Peyer's patch (tissue), 4 donors: ENCODE data around the gene ESRP2. TPM values are rescaled to one million over a fixed set of nuclear protein-coding genes. Genes with fewer than 3 reads are reported as not detected.

ENCODE experiments used
- DNase-seq, 3 donors: peaks; one replicate each; pipeline ENCODE4 v3.0.0-alpha.2; 2017 to 2019
- H3K27ac ChIP-seq, 4 donors: fragments of 200-600 bp; sonication (generic); one replicate each; pipeline ENCODE4 v1.5.1; 2016 to 2019
- H3K27me3 ChIP-seq, 2 donors: fragments of 200-600 bp; sonication (generic); one replicate each; pipeline ENCODE4 v1.5.1; 2019
- H3K36me3 ChIP-seq, 3 donors: fragments of 200-600 bp; sonication (generic); one replicate each; pipeline ENCODE4 v1.5.1; 2016 to 2019
- H3K4me1 ChIP-seq, 4 donors: fragments of 200-600 bp; sonication (generic); one replicate each; pipeline ENCODE4 v1.5.1; 2016 to 2019
- H3K4me3 ChIP-seq, 4 donors: fragments of 200-600 bp; sonication (generic); 1 replicate in 3 of 4; 2 replicates in 1 of 4; pipeline ENCODE4 v1.5.1; 2016 to 2019; ENCODE audit warnings: mild to moderate bottlenecking in 1 of 4
- H3K9me3 ChIP-seq, 4 donors: fragments of 200-600 bp; sonication (generic); one replicate each; pipeline ENCODE4 v1.5.1; 2016 to 2019; ENCODE audit warnings: mild to moderate bottlenecking in 1 of 4
- POLR2A ChIP-seq, 2 donors: fragments of 450-650 bp; IDR thresholded peaks; one replicate each; pipeline ENCODE4 v1.5.1; 2017; ENCODE audit warnings: antibody characterized with exemption in 2 of 2, mild to moderate bottlenecking in 2 of 2, moderate library complexity in 2 of 2
- total RNA-seq, 4 donors: library from RNA; depleted of rRNA; stranded (reverse); fragments of >200 nt; gene quantifications; one replicate each; pipeline ENCODE4 v1.1.0, GENCODE V29; 2016
- TF ChIP-seq, protein P1 (sequence below), 6 experiments: fragments of 450-650 bp in 4 of 6; fragments of 200-600 bp in 2 of 6; sonication (generic) in 1 of 6; IDR thresholded peaks; one replicate each; pipeline ENCODE4 v1.5.1; 2017 to 2019; ENCODE audit warnings: antibody characterized with exemption in 6 of 6, mild to moderate bottlenecking in 3 of 6, moderate library complexity in 1 of 6

The ESRP2 gene
- total RNA-seq, 4 donors from 2014 or later: 15.7 to 67.4 (median 40.9) TPM

DNA sequence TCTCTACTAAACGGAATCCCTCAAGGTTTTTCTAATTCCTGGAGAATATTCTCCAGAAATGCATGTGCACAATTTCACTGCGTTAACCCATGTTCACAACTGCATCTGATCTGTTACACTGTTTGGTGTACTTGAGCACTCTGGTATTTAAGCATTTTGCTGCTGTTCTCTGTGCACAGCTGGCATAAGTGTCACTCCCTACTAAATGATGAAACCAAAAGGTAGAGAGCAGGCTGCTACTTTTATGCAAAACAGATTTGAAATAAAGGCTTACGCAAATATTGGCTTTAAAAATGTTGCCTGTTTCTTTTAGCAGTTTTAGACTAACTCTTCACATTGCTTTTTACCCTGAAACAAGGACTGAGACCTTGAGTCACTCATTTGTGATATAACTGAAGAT lies 41.7 kb downstream of the ESRP2 start:
- Histone ChIP-seq H3K36me3 (peaks cover 0 to 34% (median 0%) of the 10 kb centered on the region in 3 donors), H3K27ac (no peak overlapping the region), H3K27me3 (no peaks in the 10 kb centered on the region), H3K4me3 (no peak overlapping the region), H3K4me1 (no peaks in the 10 kb centered on the region), H3K9me3 (no peaks in the 10 kb centered on the region)
- DNase-seq: no peak
- TF ChIP-seq, protein P1, sequence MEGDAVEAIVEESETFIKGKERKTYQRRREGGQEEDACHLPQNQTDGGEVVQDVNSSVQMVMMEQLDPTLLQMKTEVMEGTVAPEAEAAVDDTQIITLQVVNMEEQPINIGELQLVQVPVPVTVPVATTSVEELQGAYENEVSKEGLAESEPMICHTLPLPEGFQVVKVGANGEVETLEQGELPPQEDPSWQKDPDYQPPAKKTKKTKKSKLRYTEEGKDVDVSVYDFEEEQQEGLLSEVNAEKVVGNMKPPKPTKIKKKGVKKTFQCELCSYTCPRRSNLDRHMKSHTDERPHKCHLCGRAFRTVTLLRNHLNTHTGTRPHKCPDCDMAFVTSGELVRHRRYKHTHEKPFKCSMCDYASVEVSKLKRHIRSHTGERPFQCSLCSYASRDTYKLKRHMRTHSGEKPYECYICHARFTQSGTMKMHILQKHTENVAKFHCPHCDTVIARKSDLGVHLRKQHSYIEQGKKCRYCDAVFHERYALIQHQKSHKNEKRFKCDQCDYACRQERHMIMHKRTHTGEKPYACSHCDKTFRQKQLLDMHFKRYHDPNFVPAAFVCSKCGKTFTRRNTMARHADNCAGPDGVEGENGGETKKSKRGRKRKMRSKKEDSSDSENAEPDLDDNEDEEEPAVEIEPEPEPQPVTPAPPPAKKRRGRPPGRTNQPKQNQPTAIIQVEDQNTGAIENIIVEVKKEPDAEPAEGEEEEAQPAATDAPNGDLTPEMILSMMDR (IDR thresholded peaks at IDR 0.05): no peak
- TF ChIP-seq POLR2A (IDR thresholded peaks at IDR 0.05): no peak

DNA sequence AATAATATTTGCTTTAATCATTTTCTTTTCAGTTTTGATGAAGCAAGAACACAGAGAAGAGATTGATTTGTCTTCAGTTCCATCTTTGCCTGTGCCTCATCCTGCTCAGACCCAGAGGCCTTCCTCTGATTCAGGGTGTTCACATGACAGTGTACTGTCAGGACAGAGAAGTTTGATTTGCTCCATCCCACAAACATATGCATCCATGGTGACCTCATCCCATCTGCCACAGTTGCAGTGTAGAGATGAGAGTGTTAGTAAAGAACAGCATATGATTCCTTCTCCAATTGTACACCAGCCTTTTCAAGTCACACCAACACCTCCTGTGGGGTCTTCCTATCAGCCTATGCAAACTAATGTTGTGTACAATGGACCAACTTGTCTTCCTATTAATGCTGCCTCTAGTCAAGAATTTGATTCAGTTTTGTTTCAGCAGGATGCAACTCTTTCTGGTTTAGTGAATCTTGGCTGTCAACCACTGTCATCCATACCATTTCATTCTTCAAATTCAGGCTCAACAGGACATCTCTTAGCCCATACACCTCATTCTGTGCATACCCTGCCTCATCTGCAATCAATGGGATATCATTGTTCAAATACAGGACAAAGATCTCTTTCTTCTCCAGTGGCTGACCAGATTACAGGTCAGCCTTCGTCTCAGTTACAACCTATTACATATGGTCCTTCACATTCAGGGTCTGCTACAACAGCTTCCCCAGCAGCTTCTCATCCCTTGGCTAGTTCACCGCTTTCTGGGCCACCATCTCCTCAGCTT lies 45.0 kb downstream of the ESRP2 start:
- DNase-seq: no peak
- no peak for TF ChIP-seq POLR2A (IDR thresholded peaks at IDR 0.05)
- TF ChIP-seq, protein P1 (IDR thresholded peaks at IDR 0.05): no peak
- H3K4me1 ChIP-seq: no peaks in the 10 kb centered on the region
- H3K27me3 ChIP-seq: no peaks in the 10 kb centered on the region
- H3K4me3 ChIP-seq: no peak overlapping the region
- H3K36me3 ChIP-seq: peaks cover 0 to 52% (median 0%) of the 10 kb centered on the region in 3 donors
- no peaks in the 10 kb centered on the region for H3K9me3 ChIP-seq
- no peak overlapping the region for H3K27ac ChIP-seq

DNA sequence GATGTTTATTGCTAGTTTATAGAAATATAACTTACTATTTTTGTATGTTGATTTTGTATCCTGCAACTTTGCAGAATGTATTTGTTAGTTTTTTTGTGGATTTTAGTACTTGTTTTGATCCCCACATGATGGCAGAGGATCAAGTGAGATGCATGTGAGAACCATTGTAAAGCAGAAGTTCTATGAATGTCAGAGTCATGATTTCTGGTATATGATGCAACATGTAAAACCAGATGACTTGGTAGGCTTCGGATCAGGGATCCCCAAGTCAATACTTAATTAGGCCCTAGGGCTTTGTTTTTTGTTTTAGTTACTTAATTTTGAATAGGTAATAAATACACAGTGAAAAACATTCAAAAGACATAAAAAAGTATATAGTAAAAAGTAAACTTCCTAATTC lies 45.8 kb downstream of the ESRP2 start:
- peaks cover 0 to 50% (median 0%) of the 10 kb centered on the region in 3 donors for H3K36me3 ChIP-seq
- H3K9me3 ChIP-seq: no peaks in the 10 kb centered on the region
- TF ChIP-seq, protein P1 (IDR thresholded peaks at IDR 0.05): no peak
- TF ChIP-seq POLR2A (IDR thresholded peaks at IDR 0.05): no peak
- no peaks in the 10 kb centered on the region for H3K27me3 ChIP-seq
- no peak overlapping the region for H3K4me3 ChIP-seq
- no peak for DNase-seq
- no peak overlapping the region for H3K27ac ChIP-seq
- H3K4me1 ChIP-seq: no peaks in the 10 kb centered on the region

DNA sequence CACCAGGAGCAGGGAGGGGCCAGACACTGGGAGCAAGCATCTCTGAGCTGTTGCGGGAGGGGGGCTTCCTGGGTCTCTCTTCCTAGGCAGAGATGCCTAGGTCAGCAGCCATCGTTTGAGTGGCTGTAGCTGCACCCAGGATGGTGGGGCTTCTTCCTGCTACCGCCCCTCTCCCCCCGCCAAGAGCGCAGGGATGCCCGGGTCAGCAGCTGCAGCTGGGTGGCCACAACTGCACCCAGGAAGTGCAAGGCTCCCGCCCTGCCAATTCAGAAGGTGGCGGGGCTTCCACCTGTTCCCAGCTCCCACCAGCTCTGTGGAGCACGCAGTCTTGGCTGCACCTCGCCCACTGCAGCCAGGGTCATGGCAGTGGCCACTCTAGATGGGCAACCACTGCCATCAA lies 47.8 kb downstream of the ESRP2 start:
- TF ChIP-seq POLR2A (IDR thresholded peaks at IDR 0.05): no peak
- TF ChIP-seq, protein P1 (IDR thresholded peaks at IDR 0.05): no peak
- no peak for DNase-seq
- Histone ChIP-seq H3K27ac (no peak overlapping the region), H3K4me3 (no peak overlapping the region), H3K27me3 (no peaks in the 10 kb centered on the region), H3K9me3 (no peaks in the 10 kb centered on the region), H3K36me3 (peaks cover 0 to 66% (median 0%) of the 10 kb centered on the region in 3 donors), H3K4me1 (no peaks in the 10 kb centered on the region)

DNA sequence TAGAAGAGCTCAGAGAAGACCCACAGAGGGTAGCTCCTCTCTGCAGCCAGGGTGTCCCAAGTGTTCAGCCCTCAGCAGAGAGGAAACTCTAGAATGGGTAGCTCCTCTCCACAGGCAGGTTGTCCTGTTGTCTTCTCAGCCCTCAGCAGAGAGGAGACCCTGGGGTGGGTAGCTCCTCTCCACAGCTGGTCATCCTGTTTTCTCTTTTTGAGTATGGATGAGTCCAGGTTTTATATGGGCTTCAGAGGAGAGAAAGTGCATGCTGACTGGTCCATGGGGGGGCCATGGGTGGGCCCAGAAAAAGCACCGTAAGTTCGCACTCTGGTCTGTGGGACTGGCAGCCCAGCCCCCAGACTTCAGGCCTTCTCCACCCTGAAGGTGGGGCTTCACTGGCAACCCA lies 48.4 kb downstream of the ESRP2 start:
- H3K27ac ChIP-seq: no peak overlapping the region
- peaks cover 0 to 66% (median 0%) of the 10 kb centered on the region in 3 donors for H3K36me3 ChIP-seq
- no peaks in the 10 kb centered on the region for H3K27me3 ChIP-seq
- H3K9me3 ChIP-seq: no peaks in the 10 kb centered on the region
- TF ChIP-seq POLR2A (IDR thresholded peaks at IDR 0.05): no peak
- TF ChIP-seq, protein P1 (IDR thresholded peaks at IDR 0.05): no peak
- H3K4me3 ChIP-seq: no peak overlapping the region
- no peak for DNase-seq
- H3K4me1 ChIP-seq: no peaks in the 10 kb centered on the region
